ENCODE measurements around the gene TIGIT.

The TIGIT gene

GRCh38 chr3:114333180-114333922 is 39.5 kb downstream of the TIGIT start:
- no peaks in the 10 kb centered on the region for H3K9me3 ChIP-seq (ENCODE audit: severe bottlenecking)
- no peak for TF ChIP-seq CTCF (IDR thresholded peaks at IDR 0.05; ENCODE audit: low read depth, low read length)
- no peak overlapping the region for H3K27ac ChIP-seq
- no peaks in the 10 kb centered on the region for H3K36me3 ChIP-seq
- H3K27me3 ChIP-seq (ENCODE audit: insufficient read depth, low read depth, severe bottlenecking): no peaks in the 10 kb centered on the region
- no peak overlapping the region for H3K4me3 ChIP-seq (ENCODE audit: low read depth, low read length)
- DNase-seq: no peak

- TF ChIP-seq CTCF (IDR thresholded peaks at IDR 0.05; ENCODE audit: low read depth, low read length): no peak
- Histone ChIP-seq H3K36me3 (no peaks in the 10 kb centered on the region), H3K27ac (no peak overlapping the region), H3K27me3 (ENCODE audit: insufficient read depth, low read depth, severe bottlenecking) (no peaks in the 10 kb centered on the region), H3K4me3 (ENCODE audit: low read depth, low read length) (no peak overlapping the region), H3K9me3 (ENCODE audit: severe bottlenecking) (no peaks in the 10 kb centered on the region)
- no peak for DNase-seq
These were observed 40.1 kb downstream of the TIGIT start for GRCh38 chr3:114333923-114334240.

GRCh38 chr3:114336122-114336697 is 42.4 kb downstream of the TIGIT start:
- TF ChIP-seq CTCF (IDR thresholded peaks at IDR 0.05; ENCODE audit: low read depth, low read length): no peak
- no peak overlapping the region for H3K4me3 ChIP-seq (ENCODE audit: low read depth, low read length)
- H3K27me3 ChIP-seq (ENCODE audit: insufficient read depth, low read depth, severe bottlenecking): peaks cover 9% of the 10 kb centered on the region
- no peak for DNase-seq
- no peak overlapping the region for H3K27ac ChIP-seq
- H3K36me3 ChIP-seq: no peaks in the 10 kb centered on the region
- no peaks in the 10 kb centered on the region for H3K9me3 ChIP-seq (ENCODE audit: severe bottlenecking)

- TF ChIP-seq CTCF (IDR thresholded peaks at IDR 0.05; ENCODE audit: low read depth, low read length): no peak
- no peak overlapping the region for H3K4me3 ChIP-seq (ENCODE audit: low read depth, low read length)
- H3K9me3 ChIP-seq (ENCODE audit: severe bottlenecking): no peaks in the 10 kb centered on the region
- peaks cover 9% of the 10 kb centered on the region for H3K27me3 ChIP-seq (ENCODE audit: insufficient read depth, low read depth, severe bottlenecking)
- no peaks in the 10 kb centered on the region for H3K36me3 ChIP-seq
- no peak overlapping the region for H3K27ac ChIP-seq
- no peak for DNase-seq
These were observed 43.0 kb downstream of the TIGIT start for GRCh38 chr3:114336857-114337256.

GRCh38 chr3:114338651-114339357 is 45.0 kb downstream of the TIGIT start:
- no peaks in the 10 kb centered on the region for H3K9me3 ChIP-seq (ENCODE audit: severe bottlenecking)
- no peak overlapping the region for H3K27ac ChIP-seq
- no peaks in the 10 kb centered on the region for H3K36me3 ChIP-seq
- no peak for TF ChIP-seq CTCF (IDR thresholded peaks at IDR 0.05; ENCODE audit: low read depth, low read length)
- peaks cover 9% of the 10 kb centered on the region for H3K27me3 ChIP-seq (ENCODE audit: insufficient read depth, low read depth, severe bottlenecking)
- no peak for DNase-seq
- no peak overlapping the region for H3K4me3 ChIP-seq (ENCODE audit: low read depth, low read length)
